ENCODE measurements around the gene DLEC1.

GRCh38 chr3:38169027-38169317, 130.0 kb downstream of the DLEC1 start:
- no peak for TF ChIP-seq CTCF (IDR thresholded peaks at IDR 0.05)
- TF ChIP-seq POLR2AphosphoS5 (IDR thresholded peaks at IDR 0.05; ENCODE audit: low read depth, low read length): no peak
- TF ChIP-seq REST (IDR thresholded peaks at IDR 0.05; ENCODE audit: insufficient read depth in 1 of 2, low read depth in 2 of 2, low read length in 1 of 2): no peak
- TF ChIP-seq TCF7L2 (IDR thresholded peaks at IDR 0.05; ENCODE audit: low read depth, low read length): no peak
- TF ChIP-seq SIN3A (IDR thresholded peaks at IDR 0.05; ENCODE audit: borderline replicate concordance, insufficient read depth, low read depth, low read length): no peak
